Esophagus squamous epithelium (tissue), 4 donors: Measurements from ENCODE around the gene WSCD2.

ENCODE experiments used
- POLR2A ChIP-seq, 4 donors: fragments of 450-650 bp; IDR thresholded peaks; one replicate each; pipeline ENCODE4 v1.6.1; 2017; ENCODE audit warnings: antibody characterized with exemption in 4 of 4, mild to moderate bottlenecking in 4 of 4, moderate library complexity in 3 of 4
- TF ChIP-seq, protein P1 (sequence below), 6 experiments: fragments of 450-650 bp in 4 of 6; fragments of 200-600 bp in 2 of 6; sonication (generic) in 2 of 6; IDR thresholded peaks; one replicate each; pipeline ENCODE4 v1.5.1; 2016 to 2019; ENCODE audit warnings: antibody characterized with exemption in 6 of 6, mild to moderate bottlenecking in 4 of 6, moderate library complexity in 4 of 6

DNA sequence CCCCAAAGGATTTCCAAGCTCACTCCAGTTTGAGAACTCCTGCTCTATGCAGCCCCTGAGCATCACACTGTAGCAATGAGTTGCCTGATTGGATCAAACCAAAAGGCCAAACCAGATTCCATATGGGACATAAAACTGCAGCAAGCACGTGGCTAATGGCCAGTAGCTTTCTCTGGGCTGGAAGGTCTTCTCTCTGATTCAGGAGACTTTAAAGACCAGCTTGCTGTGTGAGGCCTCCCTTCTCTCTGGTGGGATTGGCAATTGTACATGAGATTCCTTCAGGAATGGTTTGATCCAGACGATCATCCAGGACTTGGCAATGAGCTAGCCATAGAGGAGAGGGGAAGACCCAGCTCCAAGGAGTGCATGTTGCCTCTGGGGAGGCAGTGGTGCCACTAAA is 50.2 kb downstream of the WSCD2 start:
- TF ChIP-seq, protein P1, sequence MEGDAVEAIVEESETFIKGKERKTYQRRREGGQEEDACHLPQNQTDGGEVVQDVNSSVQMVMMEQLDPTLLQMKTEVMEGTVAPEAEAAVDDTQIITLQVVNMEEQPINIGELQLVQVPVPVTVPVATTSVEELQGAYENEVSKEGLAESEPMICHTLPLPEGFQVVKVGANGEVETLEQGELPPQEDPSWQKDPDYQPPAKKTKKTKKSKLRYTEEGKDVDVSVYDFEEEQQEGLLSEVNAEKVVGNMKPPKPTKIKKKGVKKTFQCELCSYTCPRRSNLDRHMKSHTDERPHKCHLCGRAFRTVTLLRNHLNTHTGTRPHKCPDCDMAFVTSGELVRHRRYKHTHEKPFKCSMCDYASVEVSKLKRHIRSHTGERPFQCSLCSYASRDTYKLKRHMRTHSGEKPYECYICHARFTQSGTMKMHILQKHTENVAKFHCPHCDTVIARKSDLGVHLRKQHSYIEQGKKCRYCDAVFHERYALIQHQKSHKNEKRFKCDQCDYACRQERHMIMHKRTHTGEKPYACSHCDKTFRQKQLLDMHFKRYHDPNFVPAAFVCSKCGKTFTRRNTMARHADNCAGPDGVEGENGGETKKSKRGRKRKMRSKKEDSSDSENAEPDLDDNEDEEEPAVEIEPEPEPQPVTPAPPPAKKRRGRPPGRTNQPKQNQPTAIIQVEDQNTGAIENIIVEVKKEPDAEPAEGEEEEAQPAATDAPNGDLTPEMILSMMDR (IDR thresholded peaks at IDR 0.05) = no peak
- no peak for TF ChIP-seq POLR2A (IDR thresholded peaks at IDR 0.05)
